K562 (cell line): ENCODE results near the gene MLANA.

Experiments used
- E2F6 ChIP-seq, 2 experiments: IDR thresholded peaks; 2 replicates each; pipeline ENCODE4 v1.6.1; 2011; ENCODE audit warnings: borderline replicate concordance in 1 of 2, control low read depth in 1 of 2, low read depth in 1 of 2, low read length in 1 of 2, mild to moderate bottlenecking in 1 of 2, mixed read lengths in 1 of 2, moderate library complexity in 1 of 2; ENCODE audit not compliant: insufficient read depth in 1 of 2, insufficient read length in 1 of 2, poor library complexity in 1 of 2, severe bottlenecking in 1 of 2; ENCODE audit errors: extremely low read depth in 1 of 2
- EZH2 ChIP-seq: IDR thresholded peaks from 2 replicates; pipeline ENCODE4 v1.6.1; 2012; ENCODE audit warnings: low read depth, mild to moderate bottlenecking, inconsistent platforms, low read length, borderline replicate concordance
- MLLT1 ChIP-seq, 2 experiments: fragments of 450-650 bp; IDR thresholded peaks; 2 replicates each; pipeline ENCODE4 v1.6.1; 2016
- NFIC ChIP-seq: fragments of 450-650 bp; IDR thresholded peaks from 2 replicates; pipeline ENCODE4 v1.6.1; 2017; ENCODE audit warnings: mild to moderate bottlenecking, inconsistent platforms
- NFXL1 ChIP-seq: fragments of 450-650 bp; formaldehyde crosslinking; IDR thresholded peaks from 2 replicates; pipeline ENCODE4 v1.4.0; 2021; ENCODE audit warnings: mild to moderate bottlenecking
- POLR2A ChIP-seq: fragments of 450-650 bp; conservative IDR thresholded peaks from 2 replicates; pipeline ENCODE4 v1.6.1; 2016
- POLR2AphosphoS5 ChIP-seq: IDR thresholded peaks from 2 replicates; pipeline ENCODE4 v1.6.1; 2011; ENCODE audit warnings: mild to moderate bottlenecking, low read depth, low read length, moderate library complexity; ENCODE audit not compliant: control insufficient read depth, insufficient read depth
- PREB ChIP-seq: sonication (generic); formaldehyde crosslinking; IDR thresholded peaks from 2 replicates; pipeline ENCODE4 v1.8.1; 2023; ENCODE audit warnings: mild to moderate bottlenecking, missing genetic modification reagents
- RAD21 ChIP-seq, 2 experiments: fragments of 250-450 bp in 1 of 2; fragments of 450-650 bp in 1 of 2; sonication (Bioruptor Pico) in 1 of 2; formaldehyde crosslinking in 1 of 2; IDR thresholded peaks in 1 of 2; conservative IDR thresholded peaks in 1 of 2; 2 replicates each; pipeline versions ENCODE4 v1.4.0 to v1.8.0; 2020 to 2022; ENCODE audit warnings: mild to moderate bottlenecking in 2 of 2, moderate library complexity in 1 of 2
- SIX5 ChIP-seq, 2 experiments: IDR thresholded peaks; 2 replicates each; pipeline ENCODE4 v1.6.1; 2011; ENCODE audit warnings: low read length in 2 of 2, borderline replicate concordance in 1 of 2, low read depth in 1 of 2, mild to moderate bottlenecking in 1 of 2, moderate library complexity in 1 of 2; ENCODE audit not compliant: insufficient read depth in 1 of 2
- TCFL5 ChIP-seq: fragments of 250-450 bp; sonication (Bioruptor Pico); conservative IDR thresholded peaks from 2 replicates; pipeline ENCODE4 v1.6.1; 2021; ENCODE audit warnings: mild to moderate bottlenecking, moderate library complexity, matching md5 sums
- XRCC5 ChIP-seq: fragments of 200-400 bp; formaldehyde crosslinking; IDR thresholded peaks from 2 replicates; pipeline ENCODE4 v1.6.1; 2017; ENCODE audit warnings: low read depth, mild to moderate bottlenecking, low read length
- ZNF174 ChIP-seq: fragments of 250-450 bp; sonication (Bioruptor Pico); IDR thresholded peaks from 2 replicates; pipeline ENCODE4 v1.4.0; 2020; ENCODE audit warnings: mild to moderate bottlenecking
- ZNF232 ChIP-seq: sonication (generic); formaldehyde crosslinking; IDR thresholded peaks from 2 replicates; pipeline ENCODE4 v1.8.0; 2022; ENCODE audit warnings: mild to moderate bottlenecking, missing genetic modification reagents

DNA sequence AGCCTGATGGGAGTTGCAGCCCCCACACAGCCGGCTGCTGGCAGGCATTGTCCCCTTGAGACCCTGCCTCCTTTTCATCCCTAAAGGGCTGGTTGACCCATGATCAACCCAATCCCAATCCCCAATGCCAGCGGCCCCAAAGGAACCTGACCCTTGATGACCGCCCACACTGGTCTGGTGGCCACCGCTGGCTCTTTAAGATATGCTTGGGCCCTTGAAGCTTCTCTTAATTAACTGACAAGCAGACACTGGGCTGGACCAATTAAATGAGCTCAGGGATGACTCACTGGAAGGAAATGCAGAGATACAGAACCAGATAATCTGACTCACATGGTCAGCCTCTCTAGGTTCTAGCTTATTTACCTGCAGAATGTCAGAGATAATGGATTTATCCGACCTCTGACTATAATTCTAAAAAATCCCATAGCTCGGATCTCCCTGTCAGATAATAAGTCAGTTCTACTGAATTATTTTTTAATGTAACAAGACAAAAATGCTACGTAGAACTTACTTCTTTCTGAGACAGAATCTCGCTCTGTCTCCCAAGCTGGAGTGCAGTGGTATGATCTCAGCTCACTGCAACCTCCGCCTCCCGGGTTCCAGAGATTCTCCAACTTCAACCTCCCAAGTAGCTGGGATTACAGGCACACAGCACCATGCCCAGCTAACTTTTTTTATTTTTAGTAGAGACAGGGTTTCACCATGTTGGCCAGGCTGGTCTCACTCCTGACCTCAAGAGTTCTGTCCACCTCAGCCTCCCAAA is 11.1 kb upstream of the MLANA start:
- no peak for TF ChIP-seq TCFL5
- TF ChIP-seq NFXL1 (CRISPR knock-in tag) = no peak
- no peak for TF ChIP-seq EZH2
- TF ChIP-seq POLR2AphosphoS5 = peak; percentile 76
- TF ChIP-seq PREB (CRISPR knock-in tag) = no peak
- no peak; the same call in 1 of the 2 replicates for TF ChIP-seq POLR2A
- TF ChIP-seq RAD21 (CRISPR knock-in tag; conservative IDR thresholded peaks at IDR 0.05 in 1 of 2, IDR thresholded peaks at IDR 0.05 in 1 of 2) = no peak
- no peak for TF ChIP-seq ZNF174
- TF ChIP-seq XRCC5 = no peak
- TF ChIP-seq NFIC = peak; percentile 42; the same call in 1 of the 2 replicates
- no peak for TF ChIP-seq ZNF232
- no peak for TF ChIP-seq SIX5 (IDR thresholded peaks at IDR 0.05; ENCODE audit: borderline replicate concordance in 1 of 2, insufficient read depth in 1 of 2, low read depth in 1 of 2, low read length in 2 of 2)
- TF ChIP-seq E2F6 (IDR thresholded peaks at IDR 0.05; ENCODE audit: borderline replicate concordance in 1 of 2, extremely low read depth in 1 of 2, insufficient read depth in 1 of 2, insufficient read length in 1 of 2, low read depth in 1 of 2, low read length in 1 of 2, poor library complexity in 1 of 2, severe bottlenecking in 1 of 2) = no peak
- TF ChIP-seq MLLT1 (IDR thresholded peaks at IDR 0.05) = no peak
